Measurements from ENCODE around the gene MRFAP1L1. TPM values are rescaled to one million over a fixed set of nuclear protein-coding genes. Genes with fewer than 3 reads are reported as not detected.
"Not testable (repeated sequence)": the region's sequence is repeated elsewhere in the genome, so short reads cannot be mapped to it uniquely, and the experiment has no call there.

The MRFAP1L1 gene
- 27.7 TPM for polyA plus RNA-seq (2012; ENCODE audit: low read depth, missing spikeins)

DNA sequence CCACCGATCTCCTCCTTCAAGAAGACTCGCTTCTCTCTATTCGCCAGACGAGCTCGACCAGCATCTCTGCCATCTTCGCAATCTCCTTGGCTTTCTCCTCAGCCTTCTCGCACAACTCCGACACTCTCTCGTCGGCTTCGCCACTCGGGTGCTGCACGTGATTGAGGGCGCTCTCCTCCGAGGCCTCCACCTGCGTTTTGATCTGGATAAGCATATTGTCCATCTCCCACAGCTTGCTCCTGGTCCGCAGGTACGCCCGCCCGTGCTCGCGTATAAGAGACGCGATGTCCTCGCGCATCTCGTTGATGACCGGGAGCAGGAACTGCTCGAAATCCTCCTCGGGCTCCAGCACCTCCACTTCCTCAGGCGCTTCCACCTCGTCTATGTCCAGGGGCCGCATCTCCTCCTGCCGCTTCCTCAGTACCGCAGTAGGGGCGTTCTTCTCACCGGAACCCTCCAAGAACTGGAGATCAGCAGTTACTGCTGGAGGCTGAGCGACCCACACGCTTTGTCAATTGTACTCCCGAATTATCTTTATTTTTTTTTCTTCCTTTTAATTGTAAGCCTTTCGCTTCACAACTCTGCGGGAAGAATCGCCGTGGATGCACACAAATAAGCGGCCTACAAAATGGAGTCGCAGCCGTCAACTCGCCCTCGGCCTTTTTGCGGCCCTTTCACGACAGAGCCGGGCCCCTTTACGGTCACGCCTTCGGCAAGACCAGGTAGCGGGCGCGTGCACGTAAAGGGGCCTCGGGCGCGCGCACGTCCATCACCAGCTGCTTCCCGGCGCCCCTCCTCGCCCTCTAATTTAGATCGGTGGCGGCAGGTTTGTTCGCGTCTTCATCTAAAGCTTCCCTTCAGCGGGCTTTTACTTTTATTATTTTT, at the start of gene MRFAP1L1:
Gene MRFAP1L1, minus strand, starts transcription at position 636 of the 885 bp plus-strand sequence. Its CDS starts 236 bp downstream, at position 400.
- peak; percentile 78 for DNase-seq (ENCODE audit: insufficient read length, low spot score)
- TF ChIP-seq TAF1 (IDR thresholded peaks at IDR 0.05; ENCODE audit: low read depth, low read length) = peak; percentile 82; the same call in 1 of the 2 replicates
- TF ChIP-seq POU2F2 (IDR thresholded peaks at IDR 0.05; ENCODE audit: low read depth, low read length) = no peak; the same call in 1 of the 2 replicates
- peak; percentile 62 for TF ChIP-seq SPI1 (IDR thresholded peaks at IDR 0.05; ENCODE audit: low read depth, low read length)
- TF ChIP-seq POLR2A (IDR thresholded peaks at IDR 0.05; ENCODE audit: low read depth, low read length) = peak; percentile 67
- no peak; the same call in 1 of the 2 replicates for TF ChIP-seq POLR2AphosphoS5 (IDR thresholded peaks at IDR 0.05; ENCODE audit: low read depth, low read length)
- no peak for TF ChIP-seq PAX5 (IDR thresholded peaks at IDR 0.05; ENCODE audit: insufficient read depth, low read length, severe bottlenecking)
- peak; percentile 83 for FAIRE-seq

GRCh38 chr4:6758728-6759127, 49.1 kb upstream of the MRFAP1L1 start:
- DNase-seq (ENCODE audit: insufficient read length, low spot score) (no peak), FAIRE-seq (no peak)
- TF ChIP-seq SPI1 (IDR thresholded peaks at IDR 0.05; ENCODE audit: low read depth, low read length) = no peak
- TF ChIP-seq PAX5 (IDR thresholded peaks at IDR 0.05; ENCODE audit: insufficient read depth, low read length, severe bottlenecking) = no peak
- no peak for TF ChIP-seq POLR2A (IDR thresholded peaks at IDR 0.05; ENCODE audit: low read depth, low read length)
- no peak for TF ChIP-seq POU2F2 (IDR thresholded peaks at IDR 0.05; ENCODE audit: low read depth, low read length)
- TF ChIP-seq POLR2AphosphoS5 (IDR thresholded peaks at IDR 0.05; ENCODE audit: low read depth, low read length) = no peak
- TF ChIP-seq TAF1 (IDR thresholded peaks at IDR 0.05; ENCODE audit: low read depth, low read length) = no peak

- DNase-seq (ENCODE audit: insufficient read length, low spot score); FAIRE-seq: not testable (repeated sequence)
Observed at GRCh38 chr4:6756345-6756744, 46.7 kb upstream of the MRFAP1L1 start.

- no peak for DNase-seq (ENCODE audit: insufficient read length, low spot score)
- TF ChIP-seq POLR2A (IDR thresholded peaks at IDR 0.05; ENCODE audit: low read depth, low read length) = no peak
- no peak for TF ChIP-seq SPI1 (IDR thresholded peaks at IDR 0.05; ENCODE audit: low read depth, low read length)
- FAIRE-seq = no peak
Observed at GRCh38 chr4:6755088-6755753, 45.6 kb upstream of the MRFAP1L1 start.

GRCh38 chr4:6754481-6755087, 44.9 kb upstream of the MRFAP1L1 start:
- FAIRE-seq (no peak), DNase-seq (ENCODE audit: insufficient read length, low spot score) (no peak)
- TF ChIP-seq TAF1 (IDR thresholded peaks at IDR 0.05; ENCODE audit: low read depth, low read length) (no peak), SPI1 (IDR thresholded peaks at IDR 0.05; ENCODE audit: low read depth, low read length) (no peak), POU2F2 (IDR thresholded peaks at IDR 0.05; ENCODE audit: low read depth, low read length) (no peak), POLR2A (IDR thresholded peaks at IDR 0.05; ENCODE audit: low read depth, low read length) (no peak), PAX5 (IDR thresholded peaks at IDR 0.05; ENCODE audit: insufficient read depth, low read length, severe bottlenecking) (no peak), POLR2AphosphoS5 (IDR thresholded peaks at IDR 0.05; ENCODE audit: low read depth, low read length) (no peak)

- DNase-seq (ENCODE audit: insufficient read length, low spot score) = no peak
- FAIRE-seq = no peak
- TF ChIP-seq POLR2A (IDR thresholded peaks at IDR 0.05; ENCODE audit: low read depth, low read length) (no peak), POU2F2 (IDR thresholded peaks at IDR 0.05; ENCODE audit: low read depth, low read length) (no peak), TAF1 (IDR thresholded peaks at IDR 0.05; ENCODE audit: low read depth, low read length) (no peak), PAX5 (IDR thresholded peaks at IDR 0.05; ENCODE audit: insufficient read depth, low read length, severe bottlenecking) (no peak), POLR2AphosphoS5 (IDR thresholded peaks at IDR 0.05; ENCODE audit: low read depth, low read length) (no peak)
Observed at GRCh38 chr4:6753891-6754290, 44.2 kb upstream of the MRFAP1L1 start.

DNA sequence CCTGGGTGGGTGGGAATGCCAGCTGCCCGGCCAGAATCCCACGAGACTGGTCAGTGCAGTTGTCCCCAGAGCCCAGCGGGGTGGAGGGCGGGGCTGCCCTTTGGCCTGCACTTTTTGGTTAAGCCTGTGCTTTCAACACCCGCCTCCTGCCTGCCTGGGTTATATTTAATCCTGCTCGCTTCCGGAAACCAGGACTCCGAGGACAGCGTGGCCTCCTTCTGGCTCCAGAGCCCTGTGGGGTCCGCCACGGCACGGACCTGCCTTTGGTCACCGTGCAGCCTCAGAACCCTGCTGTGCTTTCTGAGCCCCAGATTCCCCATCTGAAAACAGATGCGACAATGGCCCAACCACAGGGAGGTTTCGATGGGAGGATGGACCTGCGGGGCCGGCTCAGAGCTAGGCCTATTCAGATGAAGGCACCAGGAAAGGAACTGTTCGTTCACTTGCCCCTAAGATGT, 43.5 kb upstream of the MRFAP1L1 start:
- FAIRE-seq = no peak
- DNase-seq (ENCODE audit: insufficient read length, low spot score) = no peak
- TF ChIP-seq TAF1 (IDR thresholded peaks at IDR 0.05; ENCODE audit: low read depth, low read length) (no peak), POLR2AphosphoS5 (IDR thresholded peaks at IDR 0.05; ENCODE audit: low read depth, low read length) (no peak), POU2F2 (IDR thresholded peaks at IDR 0.05; ENCODE audit: low read depth, low read length) (no peak), POLR2A (IDR thresholded peaks at IDR 0.05; ENCODE audit: low read depth, low read length) (no peak), SPI1 (IDR thresholded peaks at IDR 0.05; ENCODE audit: low read depth, low read length) (no peak), PAX5 (IDR thresholded peaks at IDR 0.05; ENCODE audit: insufficient read depth, low read length, severe bottlenecking) (no peak)

DNA sequence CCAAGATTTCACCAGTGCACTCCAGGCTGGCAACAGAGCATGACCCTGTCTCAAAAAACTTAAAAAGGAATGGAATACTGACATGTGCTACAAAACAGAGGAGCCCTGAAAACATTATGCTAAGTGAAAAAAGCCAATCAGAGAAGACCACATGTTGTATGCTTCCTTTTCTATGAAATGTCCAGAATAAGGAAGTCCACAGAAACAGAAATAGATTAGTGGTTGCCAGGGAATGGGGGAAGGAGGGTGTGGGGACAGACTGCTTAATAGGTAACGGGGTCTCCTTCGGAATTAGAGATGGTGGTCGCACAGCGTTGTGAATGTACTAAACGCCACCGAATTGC, 42.8 kb upstream of the MRFAP1L1 start:
- FAIRE-seq (no peak), DNase-seq (ENCODE audit: insufficient read length, low spot score) (no peak)
- no peak for TF ChIP-seq TAF1 (IDR thresholded peaks at IDR 0.05; ENCODE audit: low read depth, low read length)
- TF ChIP-seq POLR2AphosphoS5 (IDR thresholded peaks at IDR 0.05; ENCODE audit: low read depth, low read length) = no peak
- no peak for TF ChIP-seq POU2F2 (IDR thresholded peaks at IDR 0.05; ENCODE audit: low read depth, low read length)
- no peak for TF ChIP-seq SPI1 (IDR thresholded peaks at IDR 0.05; ENCODE audit: low read depth, low read length)
- no peak for TF ChIP-seq PAX5 (IDR thresholded peaks at IDR 0.05; ENCODE audit: insufficient read depth, low read length, severe bottlenecking)
- no peak for TF ChIP-seq POLR2A (IDR thresholded peaks at IDR 0.05; ENCODE audit: low read depth, low read length)

DNA sequence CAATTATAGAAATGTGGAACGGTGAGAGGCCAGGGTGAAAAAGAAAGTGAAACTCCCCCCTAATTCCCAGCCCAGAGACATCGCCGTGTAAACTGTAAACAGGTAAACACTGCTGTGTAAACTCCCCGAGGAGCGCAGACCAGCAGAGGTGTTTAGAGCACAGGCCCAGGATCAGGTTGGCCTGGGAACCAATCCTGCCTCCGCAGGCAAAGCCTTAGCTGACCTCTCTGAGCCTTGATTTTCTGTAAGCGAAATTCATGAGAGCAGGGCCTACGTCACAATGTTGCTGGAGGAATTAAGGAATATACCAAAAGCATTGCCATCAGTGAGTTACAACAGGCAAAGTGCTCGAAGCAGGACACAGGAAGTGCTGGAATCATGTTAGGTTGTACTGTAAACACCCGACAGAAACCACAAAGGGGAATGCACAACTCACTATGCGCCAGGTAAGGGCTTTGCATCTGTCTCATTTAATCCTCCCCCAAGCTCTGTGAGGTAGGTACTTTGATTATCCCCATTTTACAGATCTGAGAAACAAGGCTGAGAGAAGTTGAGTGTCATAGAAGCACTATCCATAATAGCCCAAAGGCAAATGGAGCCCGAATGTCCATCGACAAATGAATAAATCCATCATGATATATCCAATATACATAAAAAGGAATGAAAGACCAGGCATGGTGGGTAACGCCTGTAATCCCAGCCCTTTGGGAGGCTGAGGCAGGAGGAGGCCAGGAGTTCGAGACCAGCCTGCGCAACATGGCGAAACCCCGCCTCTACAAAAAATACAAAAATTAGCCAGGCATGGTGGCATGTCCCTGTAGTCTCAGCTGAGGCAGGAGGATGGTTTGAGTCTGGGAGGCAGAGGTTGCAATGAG, 42.2 kb upstream of the MRFAP1L1 start:
- no peak for DNase-seq (ENCODE audit: insufficient read length, low spot score)
- no peak for TF ChIP-seq SPI1 (IDR thresholded peaks at IDR 0.05; ENCODE audit: low read depth, low read length)
- TF ChIP-seq POU2F2 (IDR thresholded peaks at IDR 0.05; ENCODE audit: low read depth, low read length) = no peak
- TF ChIP-seq POLR2AphosphoS5 (IDR thresholded peaks at IDR 0.05; ENCODE audit: low read depth, low read length) = no peak
- no peak for TF ChIP-seq TAF1 (IDR thresholded peaks at IDR 0.05; ENCODE audit: low read depth, low read length)
- no peak for TF ChIP-seq POLR2A (IDR thresholded peaks at IDR 0.05; ENCODE audit: low read depth, low read length)
- TF ChIP-seq PAX5 (IDR thresholded peaks at IDR 0.05; ENCODE audit: insufficient read depth, low read length, severe bottlenecking) = no peak
- FAIRE-seq = no peak
